ENCODE measurements around the gene FBLN5. TPM values are rescaled to one million over a fixed set of nuclear protein-coding genes. Genes with fewer than 3 reads are reported as not detected.

Gene FBLN5
- total RNA-seq, 1 experiment from 2014 or later, result 2.4 TPM

DNA sequence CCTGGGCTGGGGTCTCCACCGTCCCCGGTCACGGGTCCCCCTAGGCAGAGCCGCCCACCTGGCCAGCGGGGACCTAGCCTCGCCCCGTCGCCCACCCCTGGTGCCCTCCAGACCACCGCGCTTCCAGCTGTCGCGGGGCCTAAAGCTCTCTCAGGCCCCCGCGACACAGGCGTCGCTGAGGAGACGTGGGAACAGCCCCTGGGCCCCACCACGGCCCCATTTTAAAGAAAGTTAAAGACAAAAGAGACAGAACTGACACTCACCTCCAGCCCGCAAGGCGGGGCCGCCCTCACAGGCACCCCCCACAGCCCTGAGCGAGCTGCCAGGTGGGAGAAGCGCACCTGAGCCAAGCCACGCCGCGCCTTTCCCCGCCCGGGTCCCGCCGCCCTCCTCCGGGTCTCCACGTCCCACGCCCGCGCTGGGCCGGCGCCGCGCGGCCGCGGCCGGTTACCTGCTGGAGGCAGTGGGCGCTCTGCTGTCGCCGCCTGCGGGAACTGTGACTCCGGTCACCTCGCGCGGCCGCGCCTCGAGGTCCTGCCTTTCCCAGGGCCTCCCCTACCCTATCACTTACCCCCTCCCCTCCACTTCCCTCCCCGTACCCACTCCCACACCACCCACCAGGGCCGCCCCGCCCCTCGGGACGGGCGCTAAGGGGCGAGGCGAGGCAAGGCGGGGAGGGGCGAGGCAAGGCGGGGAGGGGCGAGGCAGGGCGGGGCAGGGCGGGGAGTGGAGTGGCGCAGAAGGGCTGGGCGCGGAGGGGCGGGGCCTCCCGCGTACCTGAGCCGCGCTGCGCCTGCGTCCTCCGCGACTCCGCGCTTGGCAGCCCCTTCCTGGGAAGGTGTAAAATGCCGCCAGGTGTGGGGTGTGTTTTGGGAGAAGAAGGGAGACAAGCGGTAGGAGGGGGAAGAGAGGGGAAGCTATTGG lies 111.3 kb downstream of the FBLN5 start:
- peak; percentile 46 for DNase-seq (ENCODE audit: extremely low read depth, low read depth)

DNA sequence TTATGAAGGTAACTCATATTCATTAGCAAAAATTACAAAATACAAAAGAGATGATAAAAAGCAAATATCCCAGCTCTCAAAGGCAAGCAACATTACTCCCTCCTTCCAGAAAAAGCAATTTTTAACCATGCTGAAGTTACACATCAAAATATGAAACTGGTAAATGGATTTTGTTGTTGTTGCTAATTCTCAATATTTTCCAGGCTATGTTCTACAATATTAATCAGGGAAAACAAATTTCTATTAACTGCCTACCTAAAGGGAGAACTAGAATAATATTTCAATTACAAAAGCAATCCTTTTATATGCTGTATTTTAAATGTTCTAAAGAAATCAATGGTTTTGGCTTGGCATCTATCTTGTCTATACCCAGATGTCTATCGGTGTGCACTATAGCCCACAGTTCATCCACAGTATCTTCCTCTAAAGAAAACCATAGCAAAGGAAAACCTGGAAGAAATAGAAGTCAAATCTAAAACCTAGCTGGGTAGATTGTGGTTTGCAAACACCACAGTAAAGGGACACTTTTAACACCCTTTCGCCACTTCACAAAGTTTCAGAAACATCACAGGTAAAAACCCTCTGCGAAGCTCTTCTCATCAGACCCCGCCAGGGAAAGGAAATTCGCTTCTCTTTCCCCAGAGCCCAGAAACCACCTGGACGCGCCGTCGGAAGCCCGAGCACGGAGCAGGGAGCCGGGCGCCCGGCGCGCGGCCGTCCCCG lies 112.1 kb downstream of the FBLN5 start:
- DNase-seq (ENCODE audit: extremely low read depth, low read depth), result no peak

DNA sequence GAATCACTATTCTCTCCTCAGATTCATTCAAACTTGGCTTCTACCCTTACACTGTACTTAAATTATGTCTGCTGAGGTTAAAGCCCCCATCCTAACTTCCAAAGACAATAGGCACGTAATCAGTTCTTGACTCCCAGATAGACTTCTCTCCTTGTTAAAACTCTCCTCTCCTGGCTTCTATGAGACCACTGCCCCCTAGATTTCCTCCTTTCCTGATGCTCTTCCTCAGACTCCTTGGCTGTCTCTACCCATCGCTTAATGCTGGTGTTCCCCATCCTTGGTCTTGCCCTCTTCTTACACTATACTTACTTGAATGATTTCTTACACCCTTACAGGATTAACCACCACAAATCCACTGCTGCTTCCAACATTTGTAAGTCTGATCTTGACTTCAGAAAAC lies 112.9 kb downstream of the FBLN5 start:
- DNase-seq (ENCODE audit: extremely low read depth, low read depth), result no peak

DNA sequence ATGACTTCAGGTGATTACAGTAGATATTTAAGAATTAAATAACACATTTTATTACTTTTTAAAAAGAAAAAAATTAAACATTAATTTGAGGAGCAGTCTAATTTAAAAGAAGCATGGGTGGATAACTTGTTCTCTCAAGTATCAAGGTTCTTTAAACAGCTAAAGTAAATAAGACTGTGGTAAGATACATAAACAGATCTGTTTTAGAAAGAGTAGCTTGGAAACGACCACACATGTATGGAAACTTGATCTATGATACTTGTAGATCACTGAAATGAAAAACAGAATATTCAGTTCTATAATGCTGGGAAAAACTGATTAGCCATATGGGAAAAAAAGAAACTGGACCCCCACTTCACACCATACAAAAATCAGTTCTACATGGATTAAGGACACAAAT lies 116.2 kb downstream of the FBLN5 start:
- no peak for DNase-seq (ENCODE audit: extremely low read depth, low read depth)

DNA sequence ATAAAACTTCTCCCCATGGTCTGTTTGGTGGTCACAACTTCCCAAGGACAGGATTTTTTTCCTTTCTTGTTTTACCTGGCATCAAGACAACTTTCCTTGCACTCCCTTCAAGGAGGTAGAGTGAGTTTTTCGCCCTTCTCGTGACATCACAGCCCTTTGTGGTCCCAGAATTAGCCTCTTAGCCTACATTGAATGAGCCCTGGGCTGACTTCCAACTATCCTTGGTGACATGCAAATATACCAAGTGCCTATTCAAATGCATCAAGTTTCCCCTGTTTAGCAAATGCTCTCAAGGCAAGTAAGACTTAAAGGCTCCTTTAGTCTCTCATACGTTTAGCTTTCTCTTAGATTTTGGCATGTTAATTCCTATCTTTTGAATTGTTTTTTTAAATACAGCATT lies 116.7 kb downstream of the FBLN5 start:
- DNase-seq (ENCODE audit: extremely low read depth, low read depth), result no peak

DNA sequence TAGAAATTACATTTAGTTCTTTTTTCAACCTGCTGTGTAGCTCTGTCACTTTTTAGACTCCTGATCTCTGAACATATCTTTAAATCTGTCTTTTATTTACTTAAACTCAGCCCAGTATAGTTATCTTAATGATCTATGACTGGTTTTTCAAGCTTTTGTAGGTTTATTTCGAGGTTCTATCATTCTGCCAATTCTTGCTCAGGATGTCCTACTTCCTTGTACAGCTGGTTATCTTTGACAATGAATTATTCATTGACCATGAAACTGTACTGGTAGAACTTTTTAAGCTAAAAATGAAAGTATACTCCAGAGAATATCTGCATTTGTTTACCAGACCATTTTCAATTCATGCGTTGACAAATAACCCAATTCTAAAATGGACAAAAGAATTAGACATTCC lies 118.0 kb downstream of the FBLN5 start:
- DNase-seq (ENCODE audit: extremely low read depth, low read depth), result no peak

DNA sequence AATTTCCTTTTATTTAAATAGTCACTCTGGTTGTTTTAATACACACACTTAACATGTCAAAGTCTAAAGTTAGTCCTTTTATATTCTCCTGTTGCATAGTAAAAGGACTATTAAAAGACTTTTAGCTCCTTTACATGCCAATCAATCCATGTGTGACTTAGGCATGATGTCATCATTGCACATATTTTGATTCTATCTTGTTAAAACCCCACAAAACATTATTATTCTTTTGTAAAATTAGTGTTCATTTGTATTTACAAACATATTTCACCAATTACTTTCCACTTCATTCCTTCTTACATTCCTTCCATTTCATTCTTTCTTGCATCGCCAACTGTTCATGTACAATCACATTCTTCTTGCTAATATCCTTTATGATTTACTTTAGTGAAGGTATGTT lies 119.7 kb downstream of the FBLN5 start:
- no peak for DNase-seq (ENCODE audit: extremely low read depth, low read depth)

Other genes starting within 250 kb of the FBLN5 start
- gene CATSPERB, start 215.6 kb downstream of the FBLN5 start, total RNA-seq (2014; rRNA removed; shearing (Covaris generic)), result 0.06 and 0.20 TPM in 2 replicates
- 13.0 and 14.8 TPM in 2 replicates for gene TC2N, start 80.2 kb downstream of the FBLN5 start, total RNA-seq (2014; rRNA removed; shearing (Covaris generic))
- gene TRIP11, start 92.4 kb upstream of the FBLN5 start, total RNA-seq (2014; rRNA removed; shearing (Covaris generic)), result 28.9 and 33.7 TPM in 2 replicates
- gene ATXN3, start 158.9 kb upstream of the FBLN5 start, total RNA-seq (2014; rRNA removed; shearing (Covaris generic)), result 21.4 and 32.3 TPM in 2 replicates
- gene NDUFB1, start 174.0 kb upstream of the FBLN5 start, total RNA-seq (2014; rRNA removed; shearing (Covaris generic)), result 411 and 423 TPM in 2 replicates
- gene CPSF2, start 174.3 kb upstream of the FBLN5 start, total RNA-seq (2014; rRNA removed; shearing (Covaris generic)), result 65.2 and 82.0 TPM in 2 replicates